HepG2 (cell line): ENCODE data around the gene NEAT1. TPM values are rescaled to one million over a fixed set of nuclear protein-coding genes. Genes with fewer than 3 reads are reported as not detected.
A peak's percentile ranks its signal among the peaks of the same experiment; 100 is the strongest.

Experiments
- ATAC-seq: fragments of 200-7000 bp; cut with Tn5 transposase; 3 replicates; pipeline ENCODE4 v1.9.1; 2020; ENCODE audit warnings: mild to moderate bottlenecking, moderate library complexity
- BruUV-seq: library from RNA; stranded (reverse); fragments of 400-500 nt; replicated peaks from 2 replicates; lab custom pipeline; 2021; lab: Mats Ljungman, UMichigan
- CTCF ChIA-PET: fragments of 300-600 bp; formaldehyde crosslinking; extraction: SDS; loops from one replicate; lab custom pipeline; 2021; ENCODE audit warnings: low total read pairs, inconsistent platforms, low intra/inter-chr PET ratio; lab: Yijun Ruan, JAX
- POLR2A ChIA-PET: fragments of 350-600 bp; sonication (Branson Sonifier 250); formaldehyde crosslinking; loops from one replicate; lab custom pipeline; 2020; ENCODE audit warnings: antibody characterized with exemption, inconsistent platforms; lab: Yijun Ruan, JAX
- DNase-seq: peaks from one replicate; pipeline ENCODE4 v3.0.0-alpha.2; 2015; ENCODE audit warnings: low spot score
- FAIRE-seq: peaks from 3 replicates; lab custom pipeline; 2011; peaks lifted over from hg19 to GRCh38; lab: Jason Lieb, UNC
- H2AFZ ChIP-seq: one replicate; pipeline ENCODE4 v1.6.1; 2011; ENCODE audit warnings: low read length, inconsistent platforms
- H3K27ac ChIP-seq: fragments of 300-600 bp; 3 replicates; pipeline ENCODE4 v1.8.0; 2011; ENCODE audit warnings: mixed run types, mild to moderate bottlenecking, mixed read lengths, low read length, inconsistent platforms; ENCODE audit not compliant: insufficient read depth; ENCODE audit errors: extremely low read length
- H3K27me3 ChIP-seq, 2 experiments: fragments of 200-600 bp in 1 of 2; 2 replicates in 1 of 2; 3 replicates in 1 of 2; pipeline versions ENCODE4 v1.6.0 to v1.8.0; 2011; ENCODE audit warnings: low read length in 2 of 2, mild to moderate bottlenecking in 2 of 2, moderate library complexity in 2 of 2, inconsistent platforms in 1 of 2; ENCODE audit not compliant: insufficient read depth in 2 of 2, control insufficient read depth in 1 of 2
- H3K36me3 ChIP-seq, 2 experiments: fragments of 200-600 bp in 1 of 2; replicated peaks in 1 of 2; 2 replicates in 1 of 2; 3 replicates in 1 of 2; pipeline versions ENCODE4 v1.5.1 to v1.8.0; 2011; ENCODE audit warnings: low read length in 2 of 2, inconsistent platforms in 1 of 2; ENCODE audit not compliant: insufficient read depth in 2 of 2, control insufficient read depth in 1 of 2
- H3K4me1 ChIP-seq: 2 replicates; pipeline ENCODE4 v1.5.1; 2012; ENCODE audit warnings: low read length, inconsistent platforms; ENCODE audit not compliant: insufficient read depth
- H3K4me2 ChIP-seq: 2 replicates; pipeline ENCODE4 v1.6.0; 2011; ENCODE audit warnings: low read depth, low read length, inconsistent platforms
- H3K4me3 ChIP-seq, 3 experiments: fragments of 200-600 bp in 1 of 3; sonication (generic), shearing (Covaris generic) in 1 of 3; replicated peaks in 1 of 3; 2 replicates each; pipeline ENCODE4 v1.5.1; 2011 to 2016; ENCODE audit warnings: low read length in 3 of 3, inconsistent platforms in 2 of 3, low read depth in 2 of 3, mild to moderate bottlenecking in 2 of 3, control low read depth in 1 of 3, mixed read lengths in 1 of 3; ENCODE audit not compliant: insufficient read depth in 1 of 3
- H3K79me2 ChIP-seq: one replicate; pipeline ENCODE4 v1.6.1; 2011; ENCODE audit warnings: low read length, inconsistent platforms; ENCODE audit not compliant: insufficient read depth
- H3K9ac ChIP-seq: 2 replicates; pipeline ENCODE4 v1.6.0; 2011; ENCODE audit warnings: mild to moderate bottlenecking, low read depth, low read length, inconsistent platforms; ENCODE audit not compliant: insufficient read depth
- H3K9me3 ChIP-seq: 2 replicates; pipeline ENCODE4 v1.5.1; 2012; ENCODE audit warnings: mild to moderate bottlenecking, low read length
- H4K20me1 ChIP-seq: 2 replicates; pipeline ENCODE4 v1.6.0; 2011; ENCODE audit warnings: inconsistent platforms, mild to moderate bottlenecking, low read length, moderate library complexity; ENCODE audit not compliant: insufficient read depth
- BCL6 ChIP-seq: IDR thresholded peaks from 2 replicates; pipeline ENCODE4 v1.6.1; 2016; ENCODE audit warnings: missing genetic modification reagents, missing compliant biosample characterization
- CENPX ChIP-seq: sonication (generic); formaldehyde crosslinking; IDR thresholded peaks from 2 replicates; pipeline ENCODE4 v1.9.0; 2021; ENCODE audit warnings: mild to moderate bottlenecking, missing genetic modification reagents, moderate library complexity
- CTCF ChIP-seq: sonication (generic); formaldehyde crosslinking; IDR thresholded peaks from 2 replicates; pipeline ENCODE4 v1.5.0; 2020; ENCODE audit warnings: mild to moderate bottlenecking, missing genetic modification reagents, moderate library complexity
- JARID2 ChIP-seq: sonication (generic); formaldehyde crosslinking; IDR thresholded peaks from 2 replicates; pipeline ENCODE4 v1.8.1; 2023; ENCODE audit warnings: missing genetic modification reagents, inconsistent platforms; ENCODE audit not compliant: insufficient replicate concordance
- LCORL ChIP-seq, 2 experiments: fragments of 450-650 bp in 1 of 2; sonication (generic) in 1 of 2; formaldehyde crosslinking in 1 of 2; IDR thresholded peaks; 2 replicates each; pipeline versions ENCODE4 v1.5.0 to v1.6.1; 2017 to 2020; ENCODE audit warnings: antibody characterized with exemption in 1 of 2, missing genetic modification reagents in 1 of 2
- ONECUT2 ChIP-seq: sonication (generic); formaldehyde crosslinking; IDR thresholded peaks from 2 replicates; pipeline ENCODE4 v1.4.0; 2020; ENCODE audit warnings: missing genetic modification reagents
- PCBP1 ChIP-seq: fragments of 200-400 bp; formaldehyde crosslinking; IDR thresholded peaks from 2 replicates; pipeline ENCODE4 v1.6.1; 2017; ENCODE audit warnings: mild to moderate bottlenecking, low read depth, low read length, borderline replicate concordance
- PHF20 ChIP-seq: sonication (generic); formaldehyde crosslinking; IDR thresholded peaks from 2 replicates; pipeline ENCODE4 v1.5.0; 2020; ENCODE audit warnings: mild to moderate bottlenecking, missing genetic modification reagents
- RARG ChIP-seq: sonication (generic); formaldehyde crosslinking; IDR thresholded peaks from 2 replicates; pipeline ENCODE4 v1.4.0; 2020; ENCODE audit warnings: low read depth, mild to moderate bottlenecking, missing genetic modification reagents
- TCF7 ChIP-seq: sonication (generic); IDR thresholded peaks from 2 replicates; pipeline ENCODE4 v1.6.1; 2016; ENCODE audit warnings: antibody characterized with exemption, low read depth
- ZNF687 ChIP-seq: sonication (generic); formaldehyde crosslinking; IDR thresholded peaks from 2 replicates; pipeline ENCODE4 v1.5.1; 2020; ENCODE audit warnings: mild to moderate bottlenecking, missing genetic modification reagents, moderate library complexity
- ZNF770 ChIP-seq: sonication (generic); formaldehyde crosslinking; IDR thresholded peaks from 2 replicates; pipeline ENCODE4 v1.5.0; 2020; ENCODE audit warnings: mild to moderate bottlenecking, missing genetic modification reagents
- WGBS: methylation state at CpG from one replicate; pipeline ENCODE4 v1.1.6; 2017; ENCODE audit warnings: low lambda C conversion rate; 5-methylcytosine and 5-hydroxymethylcytosine counted together
- in situ Hi-C: cut with HindIII; loops from 2 replicates; pipeline ENCODE4 v1.10.0; 2017; ENCODE audit warnings: low pct_unique_long_range_greater_than_20kb; ENCODE audit not compliant: extremely low pct_ligation_motif_present
- intact Hi-C: fragments of 100-400 bp; cut with micrococcal nuclease; formaldehyde crosslinking; loops from one replicate; pipeline ENCODE4 v1.10.0; 2022; ENCODE audit not compliant: unreplicated experiment
- polyA plus RNA-seq, 8 experiments: library from polyadenylated mRNA; depleted of rRNA in 3 of 8; stranded (reverse) in 7 of 8; unstranded in 1 of 8; fragments of >200 nt; fragmentation: Illumina TruSeq in 4 of 8; extraction: Trizol in 4 of 8; gene quantifications; 2 replicates each; pipeline versions ENCODE4 v1.2.1 to v1.2.3, GENCODE V29; 2011 to 2016; ENCODE audit warnings: low read depth in 4 of 8, missing spikeins in 1 of 8, mixed read lengths in 1 of 8; ENCODE audit not compliant: insufficient read depth in 1 of 8
- total RNA-seq, 5 experiments: library from RNA; depleted of rRNA; stranded (reverse); fragments of >200 nt; fragmentation: Illumina TruSeq; extraction: Trizol; gene quantifications; 2 replicates each; pipeline ENCODE4 v1.2.3, GENCODE V29; 2016; ENCODE audit warnings: low read depth in 1 of 5
- TF ChIP-seq, protein P1 (sequence below): sonication (generic); formaldehyde crosslinking; IDR thresholded peaks from 2 replicates; pipeline ENCODE4 v1.4.0; 2020; ENCODE audit warnings: missing genetic modification reagents, low read depth, mild to moderate bottlenecking, borderline replicate concordance

Gene NEAT1
- total and polyA plus RNA-seq, 2 of the 13 experiments (the other 11 are each of a cell fraction or from before 2014, with no cell fraction given): 20.5 to 41.2 TPM

- no peak for TF ChIP-seq CENPX (CRISPR knock-in tag)
- peak; percentile 36 for TF ChIP-seq CTCF (CRISPR knock-in tag)
- 0 out of 2 replicates have a peak, but pooled peaks have one; percentile 18 for TF ChIP-seq TCF7
- TF ChIP-seq, protein P1, sequence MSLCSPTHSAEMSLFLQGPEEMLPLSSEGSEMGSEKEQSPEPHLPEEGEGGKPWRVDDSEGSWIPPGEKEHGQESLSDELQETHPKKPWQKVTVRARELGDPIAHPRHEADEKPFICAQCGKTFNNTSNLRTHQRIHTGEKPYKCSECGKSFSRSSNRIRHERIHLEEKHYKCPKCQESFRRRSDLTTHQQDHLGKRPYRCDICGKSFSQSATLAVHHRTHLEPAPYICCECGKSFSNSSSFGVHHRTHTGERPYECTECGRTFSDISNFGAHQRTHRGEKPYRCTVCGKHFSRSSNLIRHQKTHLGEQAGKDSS (CRISPR knock-in tag): no peak
- TF ChIP-seq PCBP1: peak; percentile 58; the same call in 1 of the 2 replicates
- TF ChIP-seq PHF20 (CRISPR knock-in tag): no peak
- no peak for TF ChIP-seq RARG
- TF ChIP-seq LCORL (IDR thresholded peaks at IDR 0.05): no peak
- TF ChIP-seq LCORL (CRISPR knock-in tag; IDR thresholded peaks at IDR 0.05): no peak
- no peak for TF ChIP-seq JARID2 (CRISPR knock-in tag)
- TF ChIP-seq BCL6: peak; percentile 67
- TF ChIP-seq ZNF687 (CRISPR knock-in tag): peak; percentile 14; the same call in 1 of the 2 replicates
- peak; percentile 79; the same call in 1 of the 2 replicates for TF ChIP-seq ZNF770 (CRISPR knock-in tag)
- TF ChIP-seq ONECUT2 (CRISPR knock-in tag): no peak
- WGBS: 68% methylated on average over 13 of the region's 16 CpGs
- Histone ChIP-seq H3K4me1 (peaks cover 19% of the 10 kb centered on the region), H3K36me3 (peaks cover 14 to 23% of the 10 kb centered on the region in 2 experiments; a peak in 4 of 5 replicates), H3K27ac (peak overlapping the region; percentile 24), H2AFZ (no peak overlapping the region), H3K4me2 (peak overlapping the region; percentile 43), H3K27me3 (no peaks in the 10 kb centered on the region), H3K4me3 (no peak overlapping the region), H3K9ac (no peak overlapping the region), H4K20me1 (no peaks in the 10 kb centered on the region), H3K79me2 (no peaks in the 10 kb centered on the region), H3K9me3 (no peaks in the 10 kb centered on the region)
- intact Hi-C loops: no loop called here
- ChIA-PET CTCF (no interaction called here), POLR2A (interaction anchor here (0.5 to 7.6 kb wide), 14 partner anchors 15 to 98 kb away, joined by 3 to 98 read pairs (median 4); partner anchors contain the start of genes FRMD8, MALAT1, NEAT1 and SLC25A45)
- DNase-seq: no peak
- no peak; the same call in 2 of the 3 replicates for ATAC-seq
- no peak for FAIRE-seq
- no TSS peak for BruUV-seq
- in situ Hi-C loops: no loop called here
Measured at GRCh38 chr11:65401073-65401802, 21.4 kb upstream of the NEAT1 start.
